ENCODE measurements around the gene PLP2.
"Not testable (repeated sequence)": the region's sequence is repeated elsewhere in the genome, so short reads cannot be mapped to it uniquely, and the experiment has no call there.

PLP2 gene

GRCh38 chrX:49164589-49165360, 6.9 kb upstream of the PLP2 start:
- no peak for DNase-seq

GRCh38 chrX:49165901-49166881, 5.5 kb upstream of the PLP2 start:
- DNase-seq = peak; percentile 66

GRCh38 chrX:49166914-49167739, 4.6 kb upstream of the PLP2 start:
- peak; percentile 64 for DNase-seq

DNA sequence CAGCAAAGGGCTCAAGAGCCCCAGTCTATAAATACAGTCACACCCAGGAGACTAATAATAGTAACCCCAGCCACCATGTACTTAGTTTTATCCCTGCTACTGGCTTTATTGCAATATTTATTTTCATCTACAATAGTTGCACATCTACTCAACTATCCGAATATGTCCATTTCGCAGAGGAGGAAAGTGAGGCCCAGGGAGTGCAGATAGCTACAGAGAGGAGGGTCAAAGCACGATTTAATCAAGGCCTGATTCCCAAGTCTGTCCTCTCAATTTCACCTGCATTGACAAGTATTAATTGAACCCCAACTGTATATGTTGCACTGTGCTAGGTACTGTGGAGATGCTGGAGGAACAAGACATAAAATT, 4.0 kb upstream of the PLP2 start:
- DNase-seq = no peak

GRCh38 chrX:49172280-49172780, 632 bp downstream of the PLP2 start:
- peak; percentile 57 for DNase-seq

DNA sequence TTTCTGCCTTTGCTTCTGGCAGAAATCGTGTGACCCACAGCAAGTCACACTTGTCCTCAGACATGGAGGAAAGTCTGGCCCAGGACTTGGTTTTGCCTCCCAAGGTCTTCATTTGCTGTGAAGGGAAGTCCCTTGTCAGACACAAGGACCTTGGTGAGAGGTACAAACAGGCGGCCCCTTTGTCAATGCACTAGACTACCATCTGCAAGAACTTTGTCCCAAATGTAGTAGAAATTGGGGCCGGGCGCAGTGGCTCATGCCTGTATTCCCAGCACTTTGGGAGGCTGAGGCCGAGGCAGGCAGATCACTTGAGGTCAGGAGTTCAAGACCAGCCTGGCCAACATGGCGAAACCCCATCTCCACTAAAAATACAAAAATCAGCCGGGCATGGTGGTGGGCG, 1.8 kb downstream of the PLP2 start:
- DNase-seq = not testable (repeated sequence)

DNA sequence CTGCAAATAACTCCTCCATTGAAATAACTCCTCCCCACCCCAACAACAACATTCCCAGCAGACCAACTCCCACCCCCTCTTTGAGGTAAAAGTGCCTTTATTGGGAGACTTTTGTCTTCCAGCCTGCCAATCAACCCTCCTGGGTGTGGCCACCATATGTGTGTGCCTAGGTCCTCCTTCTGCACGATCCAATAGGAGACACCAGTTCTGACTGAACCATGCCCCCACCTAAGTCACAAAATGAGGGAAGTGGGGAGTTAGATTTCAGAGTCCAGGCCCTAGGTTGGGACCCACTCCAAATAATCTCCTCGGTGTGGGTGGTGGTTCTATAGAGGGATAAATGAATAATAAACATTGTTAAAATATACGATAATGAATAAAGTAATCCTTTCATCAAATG, 3.0 kb downstream of the PLP2 start:
- no peak for DNase-seq

DNA sequence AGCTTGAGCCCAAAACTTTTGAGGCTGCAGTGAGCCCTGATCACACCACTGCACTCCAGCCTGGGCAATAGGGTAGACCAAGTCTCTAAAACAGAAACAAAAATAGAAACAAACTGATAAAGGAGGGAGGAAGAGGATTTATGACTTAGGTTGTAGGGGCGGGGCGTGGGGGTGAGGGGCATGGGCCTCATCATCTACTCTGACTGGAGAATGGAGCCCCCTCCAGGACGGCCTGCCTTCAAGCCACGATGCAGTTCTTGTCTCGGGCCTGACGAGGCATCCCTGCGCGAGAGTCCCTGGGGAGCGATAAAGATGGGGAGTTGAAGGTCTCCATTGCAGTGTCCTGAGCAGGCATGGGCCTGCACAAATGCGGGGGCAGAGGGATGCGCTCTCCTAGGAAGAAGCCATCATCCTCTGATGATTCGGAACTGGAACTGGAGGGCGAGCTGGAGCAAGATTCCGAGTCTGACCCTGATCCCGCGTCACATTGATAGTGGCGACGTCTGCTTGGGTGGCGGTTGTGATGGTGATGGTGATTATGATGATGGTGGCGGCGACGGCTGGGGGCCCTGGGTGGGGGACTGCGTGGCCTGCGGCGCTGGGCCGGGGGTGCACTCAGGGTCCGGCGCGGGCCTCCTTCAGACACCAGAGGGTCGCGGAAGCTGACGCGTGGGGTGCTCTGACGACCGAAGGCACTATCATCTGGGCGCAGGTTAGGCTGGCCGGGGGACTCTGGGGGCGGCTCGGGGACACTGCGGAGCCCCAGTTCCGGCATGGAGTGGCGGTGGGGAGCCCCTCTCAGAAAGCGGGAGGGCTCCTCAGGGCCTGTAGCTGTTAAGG, 4.0 kb downstream of the PLP2 start:
- no peak for DNase-seq

GRCh38 chrX:49176421-49177326, 5.0 kb downstream of the PLP2 start:
- DNase-seq = no peak

DNA sequence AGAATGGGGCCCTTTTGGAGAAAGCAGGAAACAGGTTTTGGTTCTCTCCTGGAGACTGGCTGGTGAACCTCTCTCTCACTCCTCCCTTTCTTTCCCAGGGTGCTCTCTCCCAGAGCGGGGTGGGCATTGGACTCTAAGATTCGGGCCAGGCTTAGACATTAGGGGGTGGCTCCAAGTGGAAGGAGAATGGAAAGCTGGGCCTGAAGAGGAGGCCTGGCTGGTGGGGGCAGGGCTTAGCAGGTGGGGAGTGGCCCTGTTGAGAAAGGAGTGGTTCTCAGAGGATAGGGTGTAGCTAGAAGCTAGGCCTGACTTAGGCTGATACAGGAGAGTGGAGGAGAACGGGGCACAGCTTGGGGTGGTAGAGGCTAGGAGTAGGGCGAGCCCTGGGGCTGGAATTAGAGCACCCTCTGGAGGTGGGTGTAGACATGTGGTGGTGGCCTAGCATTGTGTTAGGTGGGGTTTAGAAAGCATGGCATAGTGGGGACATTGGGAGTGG, 5.7 kb downstream of the PLP2 start:
- DNase-seq = no peak

DNA sequence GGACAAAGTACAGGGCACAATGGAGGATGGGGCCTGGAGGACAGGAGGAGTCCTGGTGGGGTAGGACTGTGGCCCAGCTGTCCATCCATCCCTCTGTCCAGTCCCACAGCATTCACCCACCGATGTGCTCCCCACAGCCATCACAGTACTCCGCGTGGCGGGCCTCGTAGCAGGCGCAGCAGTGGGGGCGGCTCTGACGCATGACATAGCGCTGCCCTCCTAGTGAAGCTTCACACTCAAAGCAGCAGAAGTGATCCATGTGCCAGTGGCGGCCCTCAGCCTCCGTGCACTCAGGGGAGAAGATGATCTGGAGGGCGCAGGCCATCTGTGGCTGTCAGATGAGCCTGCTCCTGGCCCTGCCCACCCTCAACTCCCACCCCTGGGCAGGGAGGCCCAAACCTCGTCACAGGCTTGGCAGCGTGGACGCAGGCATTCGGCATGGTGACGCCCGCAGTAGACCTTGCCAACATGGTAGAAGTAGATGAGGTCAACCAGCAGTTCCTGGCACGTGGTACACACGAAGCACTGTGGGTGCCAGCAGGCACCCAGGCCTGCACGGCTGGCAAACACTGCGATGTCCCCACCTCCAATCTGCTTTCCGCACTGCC, 6.3 kb downstream of the PLP2 start:
- no peak for DNase-seq

- DNase-seq = no peak
Observed at GRCh38 chrX:49178537-49178936, 6.8 kb downstream of the PLP2 start.

- no peak for DNase-seq
Observed at GRCh38 chrX:49179358-49179757, 7.7 kb downstream of the PLP2 start.

- DNase-seq = no peak
Observed at GRCh38 chrX:49183701-49184281, 12.1 kb downstream of the PLP2 start.

DNA sequence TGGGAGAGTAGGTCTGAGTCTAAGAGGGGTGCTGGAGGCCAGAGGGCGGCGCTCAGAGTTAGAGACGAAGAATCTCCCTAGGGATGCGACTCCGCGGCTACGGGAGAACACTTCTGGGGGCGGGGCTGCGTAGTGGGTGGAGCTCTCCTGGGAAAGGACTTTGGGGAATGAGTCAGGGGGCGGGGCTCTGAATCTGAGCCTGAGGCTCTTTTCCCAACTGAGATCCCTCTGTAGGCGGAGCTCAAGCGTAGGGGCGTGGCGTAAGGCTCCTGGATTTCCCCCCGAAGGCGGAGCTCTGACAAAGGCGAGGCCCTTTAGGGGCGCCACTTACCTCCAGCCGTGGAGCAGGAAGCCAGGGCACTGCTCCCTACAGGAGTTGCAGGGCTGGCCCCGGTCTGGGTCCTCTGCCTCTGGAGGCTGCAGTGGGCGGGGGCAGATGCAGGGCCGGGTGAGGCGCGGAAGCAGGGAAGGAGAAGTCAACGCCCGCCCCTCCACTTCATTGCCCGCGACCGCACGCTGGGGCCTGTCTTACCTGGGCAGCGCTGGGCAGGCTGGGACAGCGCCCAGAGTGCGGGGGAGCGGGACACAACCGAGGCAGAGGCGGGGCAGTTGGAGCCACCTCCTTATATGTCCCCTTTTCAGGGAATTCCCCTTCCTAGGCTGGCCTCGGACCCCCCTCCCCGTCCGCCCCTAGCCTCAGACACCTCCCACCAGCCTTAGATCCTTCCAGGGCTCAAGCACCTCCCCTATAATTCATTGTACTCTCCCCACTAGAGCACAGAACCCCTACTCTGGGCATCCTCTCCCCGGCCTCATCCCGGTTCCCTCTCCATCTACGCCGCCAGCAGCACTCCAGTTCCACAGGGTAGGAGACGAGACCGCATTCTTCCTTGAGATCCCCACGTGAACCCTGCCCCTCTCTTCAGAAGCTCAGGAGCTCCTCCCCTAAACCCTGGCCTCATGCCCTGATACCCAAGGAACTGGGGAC, 12.9 kb downstream of the PLP2 start:
- DNase-seq = no peak

- peak; percentile 71 for DNase-seq
Observed at GRCh38 chrX:49186125-49187027, 14.7 kb downstream of the PLP2 start, which contains the start of gene PRICKLE3. Gene PRICKLE3, minus strand, starts transcription at chrX:49186373. Its CDS starts 76 bp downstream, at chrX:49186297.

DNA sequence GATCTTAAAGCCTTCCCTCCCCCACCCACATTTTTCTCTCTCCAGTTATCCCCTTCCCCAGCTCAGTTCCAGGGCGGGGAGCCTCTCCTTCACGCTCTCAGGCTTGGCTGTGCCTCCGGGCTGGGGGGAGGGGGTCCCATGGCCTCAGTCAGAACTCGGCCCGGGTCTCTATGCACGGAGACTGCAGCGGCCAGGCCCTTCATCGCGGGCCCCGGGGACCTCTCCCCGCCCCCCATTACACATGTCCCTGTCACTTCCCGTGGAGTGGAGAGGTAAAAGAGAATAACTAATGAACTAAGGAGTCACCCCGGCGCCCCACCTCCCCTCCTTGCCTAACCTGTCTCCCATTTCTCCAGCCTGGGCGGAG, 15.3 kb downstream of the PLP2 start:
- no peak for DNase-seq

Data from activated CD4-positive, alpha-beta T cell treated with anti-CD3 and anti-CD28 coated beads, Interleukin-2, amount 50 U/mL, for 1 hour (primary cell).